GM23338 (cell line): ENCODE results near the gene UCKL1. TPM values are rescaled to one million over a fixed set of nuclear protein-coding genes. Genes with fewer than 3 reads are reported as not detected.

Experiments used
- ATAC-seq: fragments of 200-7000 bp; cut with Tn5 transposase; 3 replicates; pipeline ENCODE4 v1.9.1; 2020
- DNase-seq: peaks from one replicate; pipeline ENCODE4 v3.0.0-alpha.2; 2015; ENCODE audit warnings: low spot score
- H2AFZ ChIP-seq: fragments of 200-600 bp; sonication (generic); 2 replicates; pipeline ENCODE4 v1.8.0; 2016; ENCODE audit warnings: antibody characterized with exemption, mild to moderate bottlenecking, moderate library complexity
- H3F3A ChIP-seq: fragments of 200-600 bp; sonication (generic); replicated peaks from 2 replicates; pipeline ENCODE4 v1.8.0; 2017; ENCODE audit warnings: antibody characterized with exemption, mixed run types, low read depth
- H3K27ac ChIP-seq: fragments of 200-600 bp; sonication (generic); 2 replicates; pipeline ENCODE4 v1.6.1; 2016; ENCODE audit warnings: low read depth
- H3K27me3 ChIP-seq: fragments of 200-600 bp; sonication (generic); 2 replicates; pipeline ENCODE4 v1.8.0; 2016; ENCODE audit warnings: mild to moderate bottlenecking, mixed run types, moderate library complexity; ENCODE audit not compliant: insufficient read depth
- H3K36me3 ChIP-seq: fragments of 200-600 bp; sonication (generic); 2 replicates; pipeline ENCODE4 v1.8.0; 2016; ENCODE audit warnings: mild to moderate bottlenecking; ENCODE audit not compliant: insufficient read depth
- H3K4me1 ChIP-seq: fragments of 200-600 bp; sonication (generic); 2 replicates; pipeline ENCODE4 v1.8.0; 2016; ENCODE audit warnings: mild to moderate bottlenecking, moderate library complexity; ENCODE audit not compliant: insufficient read depth
- H3K4me2 ChIP-seq: fragments of 200-600 bp; sonication (generic); 2 replicates; pipeline ENCODE4 v1.7.1; 2017; ENCODE audit warnings: mixed run types
- H3K4me3 ChIP-seq: fragments of 200-600 bp; sonication (generic); 2 replicates; pipeline ENCODE4 v1.6.1; 2016; ENCODE audit warnings: mixed run types
- H3K79me2 ChIP-seq: fragments of 200-600 bp; sonication (generic); replicated peaks from 2 replicates; pipeline ENCODE4 v1.8.0; 2017; ENCODE audit warnings: mild to moderate bottlenecking; ENCODE audit not compliant: insufficient read depth
- H3K9me2 ChIP-seq: fragments of 200-600 bp; sonication (generic); 2 replicates; pipeline ENCODE4 v1.8.0; 2017; ENCODE audit not compliant: insufficient read depth
- H4K20me1 ChIP-seq: fragments of 200-600 bp; sonication (generic); replicated peaks from 2 replicates; pipeline ENCODE4 v1.8.0; 2017; ENCODE audit warnings: mild to moderate bottlenecking; ENCODE audit not compliant: insufficient read depth
- H3K27ac Mint-ChIP-seq: 2 replicates; pipeline ENCODE4 v1.8.0; 2020; ENCODE audit warnings: inconsistent platforms, mild to moderate bottlenecking, moderate library complexity, mixed read lengths
- H3K27me3 Mint-ChIP-seq: 3 replicates; pipeline ENCODE4 v1.8.0; 2022; ENCODE audit warnings: low read depth, mild to moderate bottlenecking, moderate library complexity, mixed read lengths, inconsistent platforms; ENCODE audit not compliant: insufficient read depth, poor library complexity
- H3K36me3 Mint-ChIP-seq: 3 replicates; pipeline ENCODE4 v1.8.0; 2021; ENCODE audit warnings: low read depth, mild to moderate bottlenecking, inconsistent platforms, moderate library complexity, mixed read lengths
- H3K4me1 Mint-ChIP-seq: 3 replicates; pipeline ENCODE4 v1.8.0; 2020; ENCODE audit warnings: mild to moderate bottlenecking, inconsistent platforms, mixed read lengths
- H3K4me3 Mint-ChIP-seq: 3 replicates; pipeline ENCODE4 v1.8.0; 2021; ENCODE audit warnings: moderate library complexity, mild to moderate bottlenecking, inconsistent platforms, mixed read lengths
- H3K9me3 Mint-ChIP-seq: 3 replicates; pipeline ENCODE4 v1.8.0; 2020; ENCODE audit warnings: moderate library complexity, mild to moderate bottlenecking, inconsistent platforms, mixed read lengths
- CREB1 ChIP-seq: fragments of 250-450 bp; sonication (Bioruptor Pico); IDR thresholded peaks from 2 replicates; pipeline ENCODE4 v1.5.0; 2020; ENCODE audit warnings: low read depth, mild to moderate bottlenecking, moderate library complexity
- CTCF ChIP-seq, 2 experiments: fragments of 200-600 bp in 1 of 2; sonication (generic) in 1 of 2; conservative IDR thresholded peaks; 2 replicates each; pipeline versions ENCODE4 v1.5.1 to v1.6.1; 2016 to 2017; ENCODE audit warnings: antibody characterized with exemption in 2 of 2, low read depth in 2 of 2, mild to moderate bottlenecking in 2 of 2, moderate library complexity in 1 of 2
- ETS1 ChIP-seq: IDR thresholded peaks from 2 replicates; pipeline ENCODE4 v1.6.1; 2016; ENCODE audit warnings: antibody characterized with exemption
- NANOG ChIP-seq: IDR thresholded peaks from 2 replicates; pipeline ENCODE4 v1.6.1; 2016; ENCODE audit warnings: antibody characterized with exemption, borderline replicate concordance
- REST ChIP-seq: IDR thresholded peaks from one replicate; pipeline ENCODE4 v1.6.1; 2018; ENCODE audit warnings: antibody characterized with exemption; ENCODE audit not compliant: unreplicated experiment
- ZNF331 ChIP-seq: fragments of 250-450 bp; sonication (Bioruptor Pico); IDR thresholded peaks from 2 replicates; pipeline ENCODE4 v1.5.0; 2020; ENCODE audit warnings: low read depth, mild to moderate bottlenecking, moderate library complexity
- ZNF462 ChIP-seq: fragments of 250-450 bp; sonication (Bioruptor Pico); IDR thresholded peaks from 2 replicates; pipeline ENCODE4 v1.5.0; 2020; ENCODE audit warnings: mild to moderate bottlenecking, moderate library complexity
- polyA plus RNA-seq: library from polyadenylated mRNA; unstranded; fragments of >200 nt; fragmentation: Nextera tagmentation; extraction: Ambion mirVana; gene quantifications from 2 replicates; pipeline ENCODE4 v1.2.1, GENCODE V29; 2016
- total RNA-seq: library from RNA; depleted of rRNA; stranded (reverse); fragments of >200 nt; shearing (Covaris generic); gene quantifications from 2 replicates; pipeline ENCODE4 v1.2.3, GENCODE V29; 2014

The UCKL1 gene
- total and polyA plus RNA-seq, 2 experiments from 2014 or later = 56.8 to 82.5 TPM

GRCh38 chr20:64001607-64002011 is 45.4 kb upstream of the UCKL1 start:
- H3K4me2 ChIP-seq = no peak overlapping the region
- H3K4me3 ChIP-seq = no peak overlapping the region
- no peaks in the 10 kb centered on the region for H3K9me3 Mint-ChIP-seq
- H3F3A ChIP-seq = 0 out of 2 replicates have a peak, but pooled peaks cover 3% of the 10 kb centered on the region
- no peaks in the 10 kb centered on the region for H3K4me1 ChIP-seq
- no peak overlapping the region for H3K4me3 Mint-ChIP-seq
- no peak for TF ChIP-seq CREB1 (CRISPR knock-in tag)
- TF ChIP-seq CTCF (conservative IDR thresholded peaks at IDR 0.05; ENCODE audit: low read depth in 2 of 2) = no peak
- no peak for TF ChIP-seq ZNF331
- no peak for TF ChIP-seq ETS1
- no peak for TF ChIP-seq REST
- H3K36me3 ChIP-seq = peaks cover 46% of the 10 kb centered on the region
- H3K27ac Mint-ChIP-seq = no peak overlapping the region
- H3K36me3 Mint-ChIP-seq = peaks cover 73% of the 10 kb centered on the region
- no peaks in the 10 kb centered on the region; the same call in 1 of the 2 replicates for H3K79me2 ChIP-seq
- no peak overlapping the region for H3K27ac ChIP-seq
- H4K20me1 ChIP-seq = peaks cover 15% of the 10 kb centered on the region
- no peaks in the 10 kb centered on the region for H3K4me1 Mint-ChIP-seq
- no peak overlapping the region for H2AFZ ChIP-seq
- H3K27me3 ChIP-seq = no peaks in the 10 kb centered on the region
- no peaks in the 10 kb centered on the region for H3K9me2 ChIP-seq
- ATAC-seq (no peak), DNase-seq (no peak)
- H3K27me3 Mint-ChIP-seq = peaks cover 3% of the 10 kb centered on the region

GRCh38 chr20:64000906-64001305 is 44.7 kb upstream of the UCKL1 start:
- peaks cover 51% of the 10 kb centered on the region for H3K36me3 ChIP-seq
- no peak overlapping the region for H2AFZ ChIP-seq
- H3K4me2 ChIP-seq = no peak overlapping the region
- H3K27ac ChIP-seq = no peak overlapping the region
- no peaks in the 10 kb centered on the region for H3K4me1 ChIP-seq
- no peak overlapping the region for H3K4me3 ChIP-seq
- H3K27ac Mint-ChIP-seq = no peak overlapping the region
- peaks cover 78% of the 10 kb centered on the region for H3K36me3 Mint-ChIP-seq
- 0 out of 2 replicates have a peak, but pooled peaks cover 3% of the 10 kb centered on the region for H3F3A ChIP-seq
- peaks cover 15% of the 10 kb centered on the region for H4K20me1 ChIP-seq
- H3K4me1 Mint-ChIP-seq = no peaks in the 10 kb centered on the region
- no peaks in the 10 kb centered on the region for H3K27me3 ChIP-seq
- no peak overlapping the region for H3K4me3 Mint-ChIP-seq
- no peaks in the 10 kb centered on the region for H3K9me3 Mint-ChIP-seq
- no peak for ATAC-seq
- H3K27me3 Mint-ChIP-seq = peaks cover 3% of the 10 kb centered on the region
- TF ChIP-seq NANOG = no peak
- TF ChIP-seq CREB1 (CRISPR knock-in tag) = no peak
- no peak for TF ChIP-seq ZNF462
- TF ChIP-seq ZNF331 = no peak
- H3K9me2 ChIP-seq = no peaks in the 10 kb centered on the region
- DNase-seq = no peak
- no peaks in the 10 kb centered on the region; the same call in 1 of the 2 replicates for H3K79me2 ChIP-seq
